GM23248 (cell line): ENCODE results near the gene BRME1. TPM values are rescaled to one million over a fixed set of nuclear protein-coding genes. Genes with fewer than 3 reads are reported as not detected.

Experiments
- DNase-seq: peaks from one replicate; pipeline ENCODE4 v3.0.0-alpha.2; 2015
- H2AFZ ChIP-seq: fragments of 200-600 bp; sonication (generic); 2 replicates; pipeline ENCODE4 v1.6.1; 2016; ENCODE audit warnings: antibody characterized with exemption
- H3F3A ChIP-seq: fragments of 200-600 bp; sonication (generic); 2 replicates; pipeline ENCODE4 v1.6.1; 2016; ENCODE audit warnings: mild to moderate bottlenecking, antibody characterized with exemption, mixed run types; ENCODE audit not compliant: insufficient read depth
- H3K27ac ChIP-seq: fragments of 200-600 bp; sonication (generic); 2 replicates; pipeline ENCODE4 v1.5.1; 2016; ENCODE audit warnings: mild to moderate bottlenecking
- H3K27me3 ChIP-seq: fragments of 200-600 bp; sonication (generic); replicated peaks from 2 replicates; pipeline ENCODE4 v1.6.1; 2016; ENCODE audit warnings: mild to moderate bottlenecking; ENCODE audit not compliant: insufficient read depth
- H3K36me3 ChIP-seq: fragments of 200-600 bp; sonication (generic); 2 replicates; pipeline ENCODE4 v1.6.1; 2016; ENCODE audit warnings: low read depth, mild to moderate bottlenecking
- H3K4me1 ChIP-seq: fragments of 200-600 bp; sonication (generic); 2 replicates; pipeline ENCODE4 v1.6.1; 2016; ENCODE audit warnings: mild to moderate bottlenecking; ENCODE audit not compliant: insufficient read depth
- H3K4me2 ChIP-seq: fragments of 200-600 bp; sonication (generic); one replicate; pipeline ENCODE4 v1.6.1; 2016; ENCODE audit warnings: mild to moderate bottlenecking; ENCODE audit not compliant: unreplicated experiment
- H3K4me3 ChIP-seq: fragments of 200-600 bp; sonication (generic); 2 replicates; pipeline ENCODE4 v1.5.1; 2016; ENCODE audit warnings: mild to moderate bottlenecking
- H3K79me2 ChIP-seq: fragments of 200-600 bp; sonication (generic); 2 replicates; pipeline ENCODE4 v1.6.1; 2016; ENCODE audit warnings: mild to moderate bottlenecking; ENCODE audit not compliant: insufficient read depth
- H3K9ac ChIP-seq: fragments of 200-600 bp; sonication (generic); 2 replicates; pipeline ENCODE4 v1.6.1; 2016; ENCODE audit warnings: mild to moderate bottlenecking
- H3K9me2 ChIP-seq: fragments of 200-600 bp; sonication (generic); 2 replicates; pipeline ENCODE4 v1.6.1; 2016; ENCODE audit warnings: mixed run types, mild to moderate bottlenecking, moderate library complexity; ENCODE audit not compliant: insufficient read depth
- H3K9me3 ChIP-seq: fragments of 200-600 bp; sonication (generic); one replicate; pipeline ENCODE4 v1.6.1; 2017; ENCODE audit warnings: low read depth
- H4K20me1 ChIP-seq: fragments of 200-600 bp; sonication (generic); 2 replicates; pipeline ENCODE4 v1.6.0; 2016; ENCODE audit not compliant: insufficient read depth
- EZH2 ChIP-seq: fragments of 200-600 bp; sonication (generic); IDR thresholded peaks from 2 replicates; pipeline ENCODE4 v1.6.1; 2018; ENCODE audit warnings: antibody characterized with exemption, mild to moderate bottlenecking; ENCODE audit not compliant: insufficient read depth, poor library complexity, severe bottlenecking
- EZH2phosphoT487 ChIP-seq: fragments of 200-600 bp; sonication (generic); IDR thresholded peaks from 2 replicates; pipeline ENCODE4 v1.6.1; 2018; ENCODE audit warnings: antibody characterized with exemption, moderate library complexity, mild to moderate bottlenecking, low read depth; ENCODE audit not compliant: insufficient read depth
- WGBS, 2 experiments: methylation state at CpG; one replicate each; pipeline ENCODE4 v1.1.6; 2015 to 2017; ENCODE audit warnings: low lambda C conversion rate in 2 of 2, low coverage in 1 of 2; ENCODE audit errors: missing lambda C conversion rate in 2 of 2; 5-methylcytosine and 5-hydroxymethylcytosine counted together
- in situ Hi-C: fragments of 300-500 bp; cut with MboI; formaldehyde crosslinking; loops from 2 replicates; pipeline ENCODE4 v1.15.0; 2020
- polyA plus RNA-seq: library from polyadenylated mRNA; unstranded; fragments of >200 nt; fragmentation: Nextera tagmentation; extraction: Ambion mirVana; gene quantifications from 2 replicates; pipeline ENCODE4 v1.2.1, GENCODE V29; 2016
- total RNA-seq: library from RNA; depleted of rRNA; stranded (reverse); fragments of >200 nt; shearing (Covaris generic); gene quantifications from 2 replicates; pipeline ENCODE4 v1.2.3, GENCODE V29; 2014

BRME1 gene
- total and polyA plus RNA-seq, 2 experiments from 2014 or later = 0.11 to 0.63 TPM

- Histone ChIP-seq H3K27me3 (no peaks in the 10 kb centered on the region), H3K4me2 (peak overlapping the region; percentile 82), H3K9me2 (no peaks in the 10 kb centered on the region), H3K9ac (peak overlapping the region; percentile 99), H2AFZ (no peak overlapping the region), H3F3A (peaks cover 45% of the 10 kb centered on the region), H3K79me2 (peaks cover 12% of the 10 kb centered on the region), H3K36me3 (no peaks in the 10 kb centered on the region), H3K4me1 (peaks cover 48% of the 10 kb centered on the region), H3K27ac (peak overlapping the region; percentile 100), H3K9me3 (no peaks in the 10 kb centered on the region), H4K20me1 (no peaks in the 10 kb centered on the region), H3K4me3 (peak overlapping the region; percentile 72)
- in situ Hi-C loops = no loop called here
- 6 to 11% methylated on average over 19 to 34 of the region's 47 CpGs for WGBS, 2 experiments
- peak; percentile 98 for DNase-seq
- no peak for TF ChIP-seq EZH2
- no peak for TF ChIP-seq EZH2phosphoT487
Measured at GRCh38 chr19:13847407-13848339, 58.2 kb downstream of the BRME1 start.

- in situ Hi-C loops = no loop called here
- Histone ChIP-seq H3K9ac (peak overlapping the region; percentile 99), H3K27me3 (no peaks in the 10 kb centered on the region), H2AFZ (no peak overlapping the region), H3K36me3 (no peaks in the 10 kb centered on the region), H3K79me2 (peaks cover 13% of the 10 kb centered on the region), H4K20me1 (no peaks in the 10 kb centered on the region), H3K9me2 (no peaks in the 10 kb centered on the region), H3K9me3 (no peaks in the 10 kb centered on the region), H3K4me1 (peaks cover 39% of the 10 kb centered on the region), H3K4me2 (peak overlapping the region; percentile 82), H3F3A (peaks cover 40% of the 10 kb centered on the region), H3K4me3 (peak overlapping the region; percentile 72), H3K27ac (peak overlapping the region; percentile 100)
- DNase-seq = peak; percentile 96
- 0 to 4% methylated on average over 18 to 21 of the region's 23 CpGs for WGBS, 2 experiments
- TF ChIP-seq EZH2 (no peak), EZH2phosphoT487 (no peak)
Measured at GRCh38 chr19:13846557-13847406, 59.1 kb downstream of the BRME1 start.

GRCh38 chr19:13844130-13844631 lies 61.7 kb downstream of the BRME1 start:
- no peaks in the 10 kb centered on the region for H3K36me3 ChIP-seq
- no peaks in the 10 kb centered on the region for H3K9me3 ChIP-seq
- peaks cover 39% of the 10 kb centered on the region for H3K79me2 ChIP-seq
- no peak overlapping the region for H3K4me3 ChIP-seq
- WGBS, 2 experiments = 82 to 84% methylated on average over 6 to 7 of the region's 7 CpGs
- no peaks in the 10 kb centered on the region for H4K20me1 ChIP-seq
- H3F3A ChIP-seq = peaks cover 50% of the 10 kb centered on the region
- in situ Hi-C loops = no loop called here
- no peak for TF ChIP-seq EZH2phosphoT487
- TF ChIP-seq EZH2 = no peak
- peak overlapping the region; percentile 97 for H3K4me2 ChIP-seq
- DNase-seq = peak; percentile 25
- no peaks in the 10 kb centered on the region for H3K27me3 ChIP-seq
- no peak overlapping the region for H2AFZ ChIP-seq
- no peaks in the 10 kb centered on the region for H3K9me2 ChIP-seq
- peaks cover 23% of the 10 kb centered on the region for H3K4me1 ChIP-seq
- peak overlapping the region; percentile 100; the same call in 1 of the 2 replicates for H3K9ac ChIP-seq
- H3K27ac ChIP-seq = peak overlapping the region; percentile 100

DNA sequence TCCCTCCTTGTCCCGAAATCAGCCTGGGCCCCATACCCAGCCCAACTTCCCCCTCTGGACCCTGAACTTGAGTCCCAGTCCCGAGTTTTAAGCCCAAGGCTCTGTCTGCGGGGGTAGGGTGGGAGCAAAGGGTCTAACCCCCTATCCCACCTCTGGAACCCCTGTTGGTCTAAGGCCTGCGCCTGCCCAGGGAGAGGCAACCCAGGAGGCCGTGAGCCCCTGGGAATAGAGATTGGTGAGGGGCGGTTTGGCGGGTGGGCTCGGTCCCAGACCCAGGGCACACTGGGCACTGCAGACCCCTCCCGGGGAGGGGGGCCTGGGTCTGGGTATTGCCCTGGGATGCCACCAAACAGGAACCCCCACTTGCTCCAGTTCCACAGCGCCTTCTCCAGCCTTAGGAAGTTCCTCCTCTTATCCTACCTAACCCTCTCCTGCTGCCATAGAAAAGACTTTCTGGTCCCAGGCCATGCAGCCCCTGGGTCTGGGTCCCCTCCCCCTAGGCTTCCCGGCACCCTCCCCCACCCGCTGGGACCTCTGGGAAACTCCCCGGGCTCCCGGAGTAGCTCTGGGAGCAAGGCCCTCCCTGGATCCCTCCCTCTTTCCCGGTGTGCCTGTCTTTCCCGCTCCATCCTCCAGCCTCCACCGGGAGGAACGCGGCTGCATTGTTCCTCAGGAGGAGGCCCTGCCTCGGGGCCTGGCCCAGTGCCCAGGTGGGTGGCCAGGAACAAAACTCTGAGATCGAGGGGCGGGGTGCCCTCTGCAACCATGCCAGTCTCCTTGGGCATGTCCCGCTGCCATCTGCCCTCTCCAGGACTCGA lies 62.6 kb downstream of the BRME1 start:
- H3K79me2 ChIP-seq = peaks cover 48% of the 10 kb centered on the region
- H3K9ac ChIP-seq = peak overlapping the region; percentile 100
- H3K27ac ChIP-seq = peak overlapping the region; percentile 100
- peaks cover 28% of the 10 kb centered on the region for H3K4me1 ChIP-seq
- in situ Hi-C loops = no loop called here
- H3F3A ChIP-seq = peaks cover 44% of the 10 kb centered on the region
- peak; percentile 76 for DNase-seq
- H2AFZ ChIP-seq = peak overlapping the region; percentile 37; the same call in 1 of the 2 replicates
- H4K20me1 ChIP-seq = no peaks in the 10 kb centered on the region
- 7 to 12% methylated on average over 17 to 24 of the region's 24 CpGs for WGBS, 2 experiments
- peak overlapping the region; percentile 97 for H3K4me2 ChIP-seq
- H3K9me2 ChIP-seq = no peaks in the 10 kb centered on the region
- no peaks in the 10 kb centered on the region for H3K27me3 ChIP-seq
- H3K9me3 ChIP-seq = no peaks in the 10 kb centered on the region
- H3K4me3 ChIP-seq = peak overlapping the region; percentile 98
- no peak for TF ChIP-seq EZH2
- TF ChIP-seq EZH2phosphoT487 = no peak
- H3K36me3 ChIP-seq = no peaks in the 10 kb centered on the region
